Inflammatory macrophage treated with lipopolysaccharide for 4 hours (primary cell): Measurements from ENCODE around the gene EPHA5.

Source experiments
- DNase-seq: peaks from one replicate; pipeline ENCODE4 v3.0.0-alpha.2; 2020

EPHA5 gene

GRCh38 chr4:65482410-65482809, 187.9 kb downstream of the EPHA5 start:
- DNase-seq = no peak

- DNase-seq = no peak
These were observed 197.8 kb downstream of the EPHA5 start for GRCh38 chr4:65472531-65472930.

- no peak for DNase-seq
These were observed 203.1 kb downstream of the EPHA5 start for GRCh38 chr4:65467068-65467680.

GRCh38 chr4:65461781-65462180, 208.5 kb downstream of the EPHA5 start:
- DNase-seq = no peak

- no peak for DNase-seq
These were observed 213.3 kb downstream of the EPHA5 start for GRCh38 chr4:65457011-65457410.

- no peak for DNase-seq
These were observed 213.7 kb downstream of the EPHA5 start for GRCh38 chr4:65456579-65456978.

GRCh38 chr4:65453398-65453797, 216.9 kb downstream of the EPHA5 start:
- DNase-seq = no peak

- DNase-seq = no peak
These were observed 219.4 kb downstream of the EPHA5 start for GRCh38 chr4:65450899-65451298.

- DNase-seq = no peak
These were observed 233.2 kb downstream of the EPHA5 start for GRCh38 chr4:65437102-65437501.

GRCh38 chr4:65422109-65422508, 248.2 kb downstream of the EPHA5 start:
- no peak for DNase-seq

GRCh38 chr4:65420036-65420435, 250.3 kb downstream of the EPHA5 start:
- no peak for DNase-seq

GRCh38 chr4:65416891-65417290, 253.4 kb downstream of the EPHA5 start:
- DNase-seq = no peak

GRCh38 chr4:65407483-65407882, 262.8 kb downstream of the EPHA5 start:
- DNase-seq = no peak

GRCh38 chr4:65401083-65401482, 269.2 kb downstream of the EPHA5 start:
- no peak for DNase-seq

- no peak for DNase-seq
These were observed 271.2 kb downstream of the EPHA5 start for GRCh38 chr4:65399084-65399483.

- DNase-seq = no peak
These were observed 277.2 kb downstream of the EPHA5 start for GRCh38 chr4:65393078-65393477.

- no peak for DNase-seq
These were observed 277.8 kb downstream of the EPHA5 start for GRCh38 chr4:65392488-65392887.

- no peak for DNase-seq
These were observed 278.5 kb downstream of the EPHA5 start for GRCh38 chr4:65391814-65392213.

GRCh38 chr4:65391382-65391781, 278.9 kb downstream of the EPHA5 start:
- no peak for DNase-seq

GRCh38 chr4:65386927-65387326, 283.4 kb downstream of the EPHA5 start:
- no peak for DNase-seq

GRCh38 chr4:65383589-65384305, 286.5 kb downstream of the EPHA5 start:
- DNase-seq = no peak

- DNase-seq = no peak
These were observed 288.6 kb downstream of the EPHA5 start for GRCh38 chr4:65381648-65382047.

GRCh38 chr4:65370709-65371108, 299.6 kb downstream of the EPHA5 start:
- DNase-seq = no peak

GRCh38 chr4:65367306-65367705, 303.0 kb downstream of the EPHA5 start:
- no peak for DNase-seq

GRCh38 chr4:65358914-65359313, 311.4 kb downstream of the EPHA5 start:
- DNase-seq = no peak
